ENCODE results near the gene CCNL2.

Gene CCNL2

DNA sequence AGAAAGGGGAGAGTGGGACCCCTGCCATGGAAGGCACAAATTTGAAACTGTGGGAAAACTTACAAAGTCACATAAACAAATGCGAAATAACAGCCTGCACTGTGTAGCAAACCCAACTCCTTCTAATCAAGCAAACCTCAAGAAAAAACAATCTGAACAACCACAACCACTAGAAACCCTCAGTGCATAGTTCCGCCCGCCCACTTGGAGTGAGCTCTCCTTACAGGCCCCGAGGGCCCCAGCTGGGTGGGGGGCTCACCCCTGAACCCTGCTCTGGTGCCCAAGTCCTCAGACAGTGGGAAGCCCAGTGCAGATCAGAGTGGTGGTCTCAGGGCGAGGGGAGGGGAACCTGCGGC lies 39.8 kb downstream of the CCNL2 start:
- DNase-seq: no peak
- no peak for TF ChIP-seq POLR2A (IDR thresholded peaks at IDR 0.05; ENCODE audit: low read length)
- no peak for TF ChIP-seq GATA1 (IDR thresholded peaks at IDR 0.05; ENCODE audit: low read depth, low read length)

DNA sequence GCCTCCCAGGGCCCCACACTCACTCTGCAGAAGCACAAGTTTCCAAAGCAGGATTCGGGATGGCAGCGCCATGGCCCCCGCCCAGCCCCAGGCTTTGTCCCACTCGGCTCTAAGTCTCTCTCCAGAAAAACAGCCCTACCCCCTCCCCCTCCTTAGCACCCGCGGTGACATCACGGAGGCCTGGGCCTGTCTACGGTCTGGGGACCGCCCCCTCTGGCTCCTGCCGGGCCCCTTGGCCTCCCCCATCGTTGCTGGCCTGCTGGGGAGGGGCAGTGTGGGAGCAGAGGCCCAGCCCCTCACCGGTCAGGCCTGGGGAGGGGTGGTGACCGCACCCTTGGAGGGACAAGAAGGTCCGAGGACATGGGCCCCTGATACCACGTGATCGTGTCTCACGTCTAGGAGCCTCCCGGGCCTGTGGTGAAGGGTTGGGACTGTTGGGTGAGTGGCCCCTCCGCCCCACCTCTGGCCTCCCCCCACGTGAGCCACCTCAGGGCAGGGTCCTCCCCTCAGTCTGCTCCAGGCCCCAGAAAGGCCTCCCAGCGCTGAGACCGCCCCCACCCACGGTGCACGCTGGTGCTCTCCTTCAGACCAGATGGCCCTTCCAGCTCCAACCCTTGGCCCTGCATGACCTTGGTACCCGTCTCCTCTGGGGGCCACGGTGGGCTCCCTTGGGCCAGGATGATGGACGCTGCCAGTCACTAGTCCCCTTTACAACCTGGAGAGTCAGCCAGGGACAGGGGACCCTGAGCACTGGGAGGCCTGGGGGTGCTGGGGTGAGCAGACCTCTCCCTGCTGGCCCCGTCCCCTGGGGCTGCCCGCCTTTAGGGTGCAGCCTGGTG lies 40.5 kb downstream of the CCNL2 start, which contains the start of gene MXRA8:
TSS of gene MXRA8 (minus strand) at position 123 of the 839 bp plus-strand sequence. CDS start at position 72, 51 bp downstream.
- TF ChIP-seq POLR2A (IDR thresholded peaks at IDR 0.05; ENCODE audit: low read length) (no peak), GATA1 (IDR thresholded peaks at IDR 0.05; ENCODE audit: low read depth, low read length) (no peak)
- DNase-seq: peak; percentile 55 to 73

- DNase-seq: no peak
- TF ChIP-seq POLR2A (IDR thresholded peaks at IDR 0.05; ENCODE audit: low read length): no peak
Measured at GRCh38 chr1:1357871-1358432, 41.2 kb downstream of the CCNL2 start.

DNA sequence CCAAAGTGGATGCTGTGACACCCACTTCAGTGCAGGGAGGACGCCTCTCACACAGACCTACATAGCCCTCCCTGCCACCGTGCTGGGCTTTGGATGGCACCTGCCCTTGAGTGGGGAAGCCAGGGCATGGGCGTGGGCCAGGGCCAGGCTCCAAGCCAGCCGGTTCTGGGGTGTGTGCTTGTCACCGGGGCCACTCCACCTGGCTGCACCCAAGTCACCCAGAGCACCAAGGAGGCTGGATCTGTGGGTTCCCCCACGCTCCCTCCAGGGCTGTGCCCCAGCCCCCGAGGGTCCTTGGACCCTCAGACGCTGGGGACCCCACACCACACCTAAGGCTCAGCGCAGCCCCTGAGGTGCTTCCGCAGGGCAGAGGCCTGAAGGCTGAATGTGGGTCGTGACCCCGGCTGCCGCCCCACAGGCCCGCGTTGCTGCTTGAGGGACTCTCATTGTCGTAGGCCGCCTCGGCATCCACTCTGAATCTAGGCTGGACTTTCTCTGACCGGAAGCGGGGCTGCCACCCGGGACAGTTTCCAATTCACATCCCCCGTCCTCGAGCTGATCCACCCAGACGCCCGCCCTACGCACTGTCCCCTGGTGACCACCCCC lies 42.2 kb downstream of the CCNL2 start:
- no peak for TF ChIP-seq POLR2A (IDR thresholded peaks at IDR 0.05; ENCODE audit: low read length)
- no peak for TF ChIP-seq GATA1 (IDR thresholded peaks at IDR 0.05; ENCODE audit: low read depth, low read length)
- no peak for DNase-seq

GRCh38 chr1:1356166-1356795 lies 42.9 kb downstream of the CCNL2 start:
- no peak for DNase-seq
- TF ChIP-seq POLR2A (IDR thresholded peaks at IDR 0.05; ENCODE audit: low read length): no peak
- no peak for TF ChIP-seq GATA1 (IDR thresholded peaks at IDR 0.05; ENCODE audit: low read depth, low read length)

GRCh38 chr1:1355416-1355815 lies 43.7 kb downstream of the CCNL2 start:
- DNase-seq: peak; percentile 57 to 75

GRCh38 chr1:1354271-1355247 lies 44.6 kb downstream of the CCNL2 start:
- no peak for TF ChIP-seq GATA1 (IDR thresholded peaks at IDR 0.05; ENCODE audit: low read depth, low read length)
- no peak for TF ChIP-seq POLR2A (IDR thresholded peaks at IDR 0.05; ENCODE audit: low read length)
- DNase-seq: no peak

More at GRCh38 chr1:1355416-1355815, 43.7 kb downstream of the CCNL2 start:
- no peak for TF ChIP-seq POLR2A (IDR thresholded peaks at IDR 0.05; ENCODE audit: low read length)
- TF ChIP-seq GATA1 (IDR thresholded peaks at IDR 0.05; ENCODE audit: low read depth, low read length): no peak

DNA sequence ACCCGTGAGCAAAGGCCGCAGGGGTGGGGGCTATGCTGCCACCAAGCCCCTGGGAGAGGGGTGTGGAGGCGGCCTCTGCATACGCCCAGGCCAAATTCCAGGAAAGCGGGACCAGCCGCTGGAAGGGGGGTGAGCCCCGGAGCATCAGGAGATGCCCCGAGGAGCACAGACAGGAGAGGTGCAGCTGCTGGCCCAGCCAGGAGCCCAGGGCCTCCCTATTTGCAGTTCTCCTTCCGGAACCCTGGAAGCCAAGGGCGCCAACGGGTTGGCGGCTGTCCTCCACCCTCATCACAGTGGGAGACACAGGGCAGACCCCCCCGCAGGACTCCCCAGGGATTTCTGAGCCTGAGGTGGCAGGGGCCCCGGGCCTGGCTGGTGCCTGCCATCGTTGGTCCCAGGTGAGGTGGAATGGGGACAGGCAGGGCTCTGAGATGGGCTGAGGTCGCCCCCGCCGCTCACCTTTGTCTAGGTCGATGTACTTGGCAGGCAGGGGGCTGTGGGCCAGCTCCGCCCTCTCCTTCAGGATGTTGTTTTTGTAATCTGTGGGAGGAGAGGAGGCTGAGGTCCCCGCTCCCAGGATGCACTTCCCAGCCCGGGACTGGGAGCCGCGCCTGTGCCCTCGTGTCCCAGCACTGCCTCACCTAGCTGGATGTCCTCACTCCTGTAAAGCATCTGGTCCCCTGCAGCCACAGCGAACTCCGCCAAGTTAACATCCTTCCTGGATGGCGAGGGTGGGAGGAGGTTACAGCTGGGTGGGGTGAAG lies 45.6 kb downstream of the CCNL2 start:
- TF ChIP-seq GATA1 (IDR thresholded peaks at IDR 0.05; ENCODE audit: low read depth, low read length): no peak
- no peak for TF ChIP-seq POLR2A (IDR thresholded peaks at IDR 0.05; ENCODE audit: low read length)

DNA sequence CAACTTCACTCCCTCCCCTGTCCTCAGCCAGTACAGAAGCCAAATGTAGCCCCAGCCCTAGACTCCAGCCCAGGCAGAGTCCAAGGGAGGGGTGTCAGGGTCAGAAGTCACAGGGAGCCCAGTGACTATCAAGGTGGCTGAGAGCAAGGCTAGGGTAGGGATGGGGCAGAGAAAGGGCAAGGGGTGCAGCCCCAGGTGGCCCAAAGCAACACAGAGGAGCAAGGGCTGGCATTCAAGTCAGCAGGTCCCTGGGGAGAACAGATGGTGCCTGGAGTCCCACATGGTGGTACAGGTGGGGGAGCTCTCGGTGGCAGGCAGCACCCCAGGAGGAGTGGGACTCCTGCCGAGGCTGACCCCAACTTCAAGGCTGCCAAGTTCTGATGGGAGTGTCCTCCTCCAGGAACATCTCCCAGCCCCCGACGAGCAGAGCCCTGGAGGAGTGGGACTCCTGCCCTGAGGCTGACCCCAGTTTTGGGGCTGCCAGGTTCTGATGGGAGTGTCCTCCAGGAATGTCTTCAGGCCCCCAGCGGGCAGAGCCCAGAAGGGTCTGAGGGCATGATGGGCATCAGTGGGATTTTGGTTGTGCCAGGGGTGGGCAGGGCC lies 46.2 kb downstream of the CCNL2 start:
- no peak for DNase-seq
- TF ChIP-seq POLR2A (IDR thresholded peaks at IDR 0.05; ENCODE audit: low read length) (no peak), GATA1 (IDR thresholded peaks at IDR 0.05; ENCODE audit: low read depth, low read length) (no peak)

More for the DNA sequence above, 45.6 kb downstream of the CCNL2 start:
- no peak for DNase-seq

- no peak for DNase-seq
- no peak for TF ChIP-seq GATA1 (IDR thresholded peaks at IDR 0.05; ENCODE audit: low read depth, low read length)
Measured at GRCh38 chr1:1351511-1352427, 47.4 kb downstream of the CCNL2 start.
